Stimulated activated CD8-positive, alpha-beta memory T cell treated with anti-CD3 and anti-CD28 coated beads, Interleukin-15, amount 100 ng/mL, for 4 hours (primary cell): ENCODE data around the gene GPR156.
"Not testable (repeated sequence)": the region's sequence is repeated elsewhere in the genome, so short reads cannot be mapped to it uniquely, and the experiment has no call there.

ENCODE experiments used
- DNase-seq, 2 donors: peaks; one replicate each; pipeline ENCODE4 v3.0.0-alpha.2; 2020; ENCODE audit warnings: low read depth in 2 of 2

GPR156 gene

GRCh38 chr3:120161902-120162301, 123.1 kb downstream of the GPR156 start:
- no peak for DNase-seq

GRCh38 chr3:120160050-120160449, 125.0 kb downstream of the GPR156 start:
- DNase-seq: no peak

GRCh38 chr3:120157681-120158080, 127.3 kb downstream of the GPR156 start:
- no peak for DNase-seq

GRCh38 chr3:120157113-120157512, 127.9 kb downstream of the GPR156 start:
- DNase-seq: no peak

GRCh38 chr3:120156699-120157098, 128.3 kb downstream of the GPR156 start:
- DNase-seq: no peak

- not testable (repeated sequence) for DNase-seq
Observed at GRCh38 chr3:120155694-120156093, 129.3 kb downstream of the GPR156 start.

- no peak for DNase-seq
Observed at GRCh38 chr3:120155108-120155507, 129.9 kb downstream of the GPR156 start.

- no peak for DNase-seq
Observed at GRCh38 chr3:120153294-120153693, 131.7 kb downstream of the GPR156 start.

GRCh38 chr3:120151791-120152190, 133.2 kb downstream of the GPR156 start:
- no peak for DNase-seq

GRCh38 chr3:120148187-120148949, 136.7 kb downstream of the GPR156 start:
- no peak for DNase-seq

GRCh38 chr3:120147072-120147871, 137.8 kb downstream of the GPR156 start:
- peak; percentile 4 to 25 for DNase-seq

GRCh38 chr3:120145542-120146285, 139.3 kb downstream of the GPR156 start:
- no peak for DNase-seq

GRCh38 chr3:120144267-120144666, 140.8 kb downstream of the GPR156 start:
- DNase-seq: no peak

GRCh38 chr3:120143676-120144075, 141.3 kb downstream of the GPR156 start:
- DNase-seq: no peak

- no peak for DNase-seq
Observed at GRCh38 chr3:120142236-120142635, 142.8 kb downstream of the GPR156 start.

GRCh38 chr3:120140098-120140742, 144.8 kb downstream of the GPR156 start:
- DNase-seq: no peak

GRCh38 chr3:120139140-120139539, 145.9 kb downstream of the GPR156 start:
- DNase-seq: no peak

- no peak for DNase-seq
Observed at GRCh38 chr3:120137548-120137947, 147.5 kb downstream of the GPR156 start.

GRCh38 chr3:120130656-120131055, 154.4 kb downstream of the GPR156 start:
- no peak for DNase-seq

- no peak for DNase-seq
Observed at GRCh38 chr3:120129718-120130513, 155.1 kb downstream of the GPR156 start.

- no peak for DNase-seq
Observed at GRCh38 chr3:120129051-120129450, 156.0 kb downstream of the GPR156 start.
